Activated T-cell treated with anti-CD3 and anti-CD28 coated beads for 48 hours (primary cell): Measurements from ENCODE around the gene HOXC4.

Experiments used
- DNase-seq: peaks from one replicate; pipeline ENCODE4 v3.0.0-alpha.2; 2020; ENCODE audit warnings: low read depth

The HOXC4 gene

GRCh38 chr12:54029529-54030441 is 23.9 kb upstream of the HOXC4 start:
- DNase-seq, result no peak

DNA sequence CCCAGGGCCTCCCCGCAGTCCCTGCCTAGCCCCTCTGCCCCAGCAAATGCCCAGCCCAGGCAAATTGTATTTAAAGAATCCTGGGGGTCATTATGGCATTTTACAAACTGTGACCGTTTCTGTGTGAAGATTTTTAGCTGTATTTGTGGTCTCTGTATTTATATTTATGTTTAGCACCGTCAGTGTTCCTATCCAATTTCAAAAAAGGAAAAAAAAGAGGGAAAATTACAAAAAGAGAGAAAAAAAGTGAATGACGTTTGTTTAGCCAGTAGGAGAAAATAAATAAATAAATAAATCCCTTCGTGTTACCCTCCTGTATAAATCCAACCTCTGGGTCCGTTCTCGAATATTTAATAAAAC is 23.2 kb upstream of the HOXC4 start:
- DNase-seq, result no peak

GRCh38 chr12:54030889-54031471 is 22.7 kb upstream of the HOXC4 start:
- DNase-seq, result no peak

GRCh38 chr12:54031480-54031879 is 22.2 kb upstream of the HOXC4 start:
- no peak for DNase-seq

DNA sequence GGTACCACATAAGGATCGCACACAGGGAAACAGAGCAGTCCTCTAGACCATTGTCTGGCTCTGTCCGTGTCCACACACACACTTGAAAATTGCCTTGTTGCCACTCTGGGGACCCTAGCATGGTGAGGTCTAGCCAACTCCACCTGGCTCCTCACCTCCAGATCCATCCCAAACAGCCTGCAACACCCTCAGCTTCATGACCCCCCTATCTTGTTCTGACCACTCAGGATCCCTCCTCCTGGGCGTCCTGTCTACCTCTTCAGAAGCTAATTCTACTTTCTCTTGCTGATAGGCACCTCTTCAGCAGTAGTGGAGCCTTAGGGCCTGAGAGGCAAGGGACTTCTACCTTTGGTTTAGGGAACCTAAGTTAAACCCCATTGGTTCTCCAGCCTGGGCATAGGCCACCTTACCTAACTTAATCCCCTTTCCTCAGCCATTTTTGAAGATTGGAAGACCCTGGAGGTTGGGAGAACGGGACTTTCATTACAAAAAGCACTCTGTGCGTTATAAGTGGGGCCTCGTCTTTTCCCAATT is 21.5 kb upstream of the HOXC4 start:
- no peak for DNase-seq

GRCh38 chr12:54032627-54033100 is 21.0 kb upstream of the HOXC4 start, which contains the start of gene HOXC5:
Gene HOXC5, plus strand, starts transcription at chr12:54033050. Its CDS starts 73 bp downstream, at chr12:54033123.
- peak; percentile 53 for DNase-seq

DNA sequence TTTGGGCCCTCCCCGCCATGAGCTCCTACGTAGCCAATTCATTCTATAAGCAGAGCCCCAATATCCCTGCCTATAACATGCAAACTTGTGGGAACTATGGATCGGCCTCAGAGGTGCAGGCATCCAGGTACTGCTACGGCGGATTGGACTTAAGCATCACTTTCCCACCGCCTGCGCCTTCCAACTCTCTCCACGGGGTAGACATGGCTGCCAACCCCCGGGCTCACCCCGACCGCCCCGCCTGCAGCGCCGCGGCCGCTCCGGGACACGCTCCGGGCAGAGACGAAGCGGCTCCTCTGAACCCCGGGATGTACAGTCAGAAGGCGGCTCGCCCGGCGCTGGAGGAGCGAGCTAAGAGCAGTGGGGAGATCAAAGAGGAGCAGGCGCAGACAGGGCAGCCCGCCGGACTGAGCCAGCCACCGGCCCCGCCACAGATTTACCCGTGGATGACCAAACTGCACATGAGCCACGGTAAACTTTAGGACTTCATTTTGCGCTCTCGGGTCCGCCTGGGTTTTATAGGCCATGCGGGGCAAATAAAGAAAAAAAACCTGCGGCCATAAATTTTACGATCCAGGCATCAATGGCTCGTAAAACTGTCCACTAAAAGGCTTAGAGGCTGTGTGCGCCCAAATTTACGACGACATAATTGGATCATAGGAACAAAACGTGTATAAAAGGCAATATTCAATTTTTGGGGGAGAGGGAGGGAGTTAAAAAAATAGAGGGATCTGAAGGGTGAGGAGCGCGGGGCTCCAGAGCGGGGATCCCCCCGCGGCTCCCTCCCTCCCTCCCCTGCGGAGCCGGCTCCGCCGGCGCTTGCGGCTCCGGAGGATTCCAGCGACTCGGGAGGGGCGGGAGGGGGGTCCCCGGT is 20.3 kb upstream of the HOXC4 start:
- DNase-seq, result no peak

DNA sequence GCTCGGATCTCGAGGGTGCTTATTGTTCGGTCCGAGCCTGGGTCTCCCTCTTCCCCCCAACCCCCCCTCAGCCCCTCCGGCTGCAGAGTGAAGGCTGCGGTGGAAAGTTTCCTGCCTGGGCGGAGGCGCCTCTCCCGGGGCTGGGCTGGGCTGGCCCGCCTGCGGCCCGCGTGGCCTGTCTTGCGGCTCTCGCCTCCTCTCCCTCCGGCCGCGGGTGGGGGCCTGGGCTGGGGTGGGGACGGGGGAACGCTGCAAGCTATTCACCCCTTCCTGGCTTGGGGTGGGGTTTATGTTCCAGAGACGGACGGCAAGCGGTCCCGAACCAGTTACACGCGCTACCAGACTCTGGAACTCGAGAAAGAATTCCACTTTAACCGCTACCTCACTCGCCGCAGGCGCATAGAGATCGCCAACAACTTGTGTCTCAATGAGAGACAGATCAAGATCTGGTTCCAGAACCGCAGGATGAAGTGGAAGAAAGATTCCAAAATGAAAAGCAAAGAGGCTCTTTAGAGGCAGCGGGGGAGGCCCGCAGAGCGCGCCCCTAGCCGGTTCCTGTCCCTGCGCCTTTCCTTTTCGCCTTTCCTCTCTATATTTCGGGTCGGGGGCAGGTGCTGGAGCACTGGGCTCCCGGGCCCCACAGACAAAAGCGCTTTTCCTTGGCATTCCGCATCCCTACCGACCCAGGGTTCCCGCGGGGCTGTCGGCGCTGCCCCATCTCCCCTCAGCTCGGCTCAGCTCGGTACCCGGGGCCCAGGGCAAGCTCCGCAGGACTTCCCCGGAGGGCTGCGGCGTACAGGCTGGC is 19.5 kb upstream of the HOXC4 start:
- no peak for DNase-seq

DNA sequence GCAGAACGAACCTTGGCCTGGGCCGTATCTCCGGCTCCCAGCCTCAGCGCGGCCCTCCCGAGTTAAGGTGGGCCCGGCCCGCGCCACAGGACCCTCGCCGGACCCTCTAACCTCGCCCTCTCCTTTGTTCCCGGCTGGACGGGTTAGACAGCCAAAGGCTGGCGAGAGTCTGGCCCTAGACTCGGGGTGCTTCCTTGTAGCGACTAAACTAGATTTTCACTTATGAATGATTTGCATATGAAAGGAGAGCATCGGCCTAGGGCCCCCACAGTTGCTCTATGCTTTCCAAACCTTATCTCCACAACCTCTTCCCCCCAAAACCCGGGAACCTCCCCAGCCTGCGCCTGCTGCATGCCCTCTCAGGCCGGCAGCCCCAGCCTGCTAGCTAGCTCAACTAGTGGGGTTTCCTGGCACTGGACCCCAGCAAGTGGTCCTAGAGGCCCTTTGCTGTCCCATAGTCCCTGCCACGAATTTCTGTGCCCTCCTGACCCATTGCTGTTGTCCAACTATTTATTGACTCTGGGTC is 18.8 kb upstream of the HOXC4 start:
- DNase-seq, result no peak

DNA sequence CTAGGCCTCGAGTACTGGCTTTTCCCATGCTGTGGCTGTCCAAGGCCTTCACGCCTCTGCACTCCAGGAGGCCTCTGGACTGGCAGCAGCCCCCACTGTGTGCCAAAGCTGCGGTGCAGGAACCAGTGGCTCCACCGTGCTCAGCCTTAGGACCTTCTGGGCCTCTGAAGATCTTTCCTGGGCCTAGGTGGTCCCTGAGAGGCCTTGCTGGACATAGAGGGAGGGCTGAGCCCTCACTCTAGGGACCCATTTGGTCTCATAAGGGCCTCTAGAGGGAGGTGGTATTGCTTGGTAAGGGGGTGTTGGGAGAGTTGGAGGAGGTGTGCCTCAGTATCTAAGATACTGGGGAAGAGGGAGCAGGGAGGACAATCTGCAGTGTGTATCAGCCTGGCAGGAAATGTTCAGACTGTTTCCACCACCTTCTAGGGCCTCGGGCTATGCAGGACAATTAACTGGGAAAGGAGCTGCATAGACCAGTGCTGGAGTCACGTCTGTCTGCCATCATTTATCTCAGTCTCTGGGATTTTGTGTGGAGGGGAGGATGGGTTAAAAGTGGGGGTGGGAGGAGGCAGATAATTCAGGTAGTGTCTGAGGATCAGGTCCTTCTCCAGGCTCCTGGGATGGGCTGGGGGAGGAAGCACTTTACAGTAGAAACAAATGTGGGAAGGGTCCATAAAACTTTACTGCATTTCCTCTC is 17.9 kb upstream of the HOXC4 start:
- DNase-seq, result no peak

- no peak for DNase-seq
Measured at GRCh38 chr12:54036620-54037359, 16.8 kb upstream of the HOXC4 start.

DNA sequence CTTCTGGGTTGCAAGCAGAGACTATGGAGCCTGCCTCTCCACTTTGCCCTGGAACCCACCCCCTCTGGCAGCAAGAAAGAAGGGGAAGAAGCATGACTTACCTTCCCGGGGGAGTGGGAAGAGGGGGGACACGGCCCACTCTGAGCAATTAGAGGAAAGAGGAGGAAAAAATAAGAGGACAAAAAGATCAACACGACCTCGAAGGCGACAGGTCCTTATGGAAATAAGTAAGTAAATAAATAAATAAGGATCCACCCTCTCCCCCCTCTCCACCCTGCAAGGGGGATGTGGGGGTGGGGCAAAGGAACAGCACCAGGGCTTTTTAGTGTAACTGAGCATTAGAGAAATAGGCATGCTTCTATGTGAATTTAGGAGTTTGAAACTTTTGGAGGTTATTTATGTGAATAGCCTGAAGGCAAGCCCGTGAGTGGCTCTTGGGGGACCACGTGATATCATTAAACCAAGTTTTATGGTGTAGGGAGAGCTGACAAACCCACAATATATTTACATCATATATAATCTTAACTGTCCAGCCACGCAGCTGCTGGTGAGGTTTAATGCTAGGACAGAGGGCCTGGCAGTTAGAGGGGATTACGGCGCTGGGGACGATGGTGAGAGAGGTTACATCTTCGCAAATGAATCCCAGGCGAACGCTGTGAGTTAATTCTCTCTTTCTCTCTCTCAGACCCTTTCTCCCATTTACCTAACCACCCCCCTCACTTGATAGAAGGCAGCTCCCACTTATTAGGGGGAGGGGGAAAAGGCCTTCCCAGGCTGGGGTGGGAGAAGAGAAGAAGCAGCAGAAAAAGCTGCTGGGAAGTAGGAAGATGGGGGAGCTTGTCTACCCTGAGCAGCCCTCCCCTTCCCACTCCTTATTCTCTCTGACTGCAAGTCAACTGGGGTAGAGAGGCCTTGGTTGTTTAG is 16.0 kb upstream of the HOXC4 start:
- DNase-seq, result no peak

DNA sequence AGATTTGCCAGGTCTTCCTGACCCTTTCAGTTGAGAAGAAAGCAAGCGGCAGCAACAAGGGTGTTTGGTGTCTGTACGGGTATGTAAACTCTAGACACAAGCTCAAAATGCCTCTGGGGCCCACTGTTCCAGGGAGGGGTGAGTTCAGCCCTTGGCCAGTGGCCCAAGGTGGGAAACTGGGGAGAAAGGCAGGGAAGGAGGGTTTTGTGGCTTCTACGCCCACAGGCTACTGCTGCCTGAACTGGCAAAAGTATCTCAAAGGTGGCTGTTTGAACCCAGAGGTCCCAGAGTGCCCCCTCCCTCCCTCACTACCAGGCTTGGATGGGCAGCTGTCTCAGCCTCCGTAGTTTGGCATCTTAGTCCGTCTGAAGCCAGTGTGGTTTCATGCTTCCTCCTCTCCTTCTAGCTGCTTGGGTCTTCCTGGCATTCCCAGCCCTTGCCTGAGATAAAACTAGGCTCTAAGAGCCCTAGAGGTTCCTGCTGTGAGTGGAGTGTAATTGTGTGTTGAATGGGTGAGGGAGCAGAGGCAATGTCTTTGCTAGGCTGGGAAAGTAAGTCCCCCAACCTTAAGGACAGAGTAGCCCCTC is 15.3 kb upstream of the HOXC4 start:
- no peak for DNase-seq

GRCh38 chr12:54038871-54039414 is 14.7 kb upstream of the HOXC4 start:
- DNase-seq, result no peak

DNA sequence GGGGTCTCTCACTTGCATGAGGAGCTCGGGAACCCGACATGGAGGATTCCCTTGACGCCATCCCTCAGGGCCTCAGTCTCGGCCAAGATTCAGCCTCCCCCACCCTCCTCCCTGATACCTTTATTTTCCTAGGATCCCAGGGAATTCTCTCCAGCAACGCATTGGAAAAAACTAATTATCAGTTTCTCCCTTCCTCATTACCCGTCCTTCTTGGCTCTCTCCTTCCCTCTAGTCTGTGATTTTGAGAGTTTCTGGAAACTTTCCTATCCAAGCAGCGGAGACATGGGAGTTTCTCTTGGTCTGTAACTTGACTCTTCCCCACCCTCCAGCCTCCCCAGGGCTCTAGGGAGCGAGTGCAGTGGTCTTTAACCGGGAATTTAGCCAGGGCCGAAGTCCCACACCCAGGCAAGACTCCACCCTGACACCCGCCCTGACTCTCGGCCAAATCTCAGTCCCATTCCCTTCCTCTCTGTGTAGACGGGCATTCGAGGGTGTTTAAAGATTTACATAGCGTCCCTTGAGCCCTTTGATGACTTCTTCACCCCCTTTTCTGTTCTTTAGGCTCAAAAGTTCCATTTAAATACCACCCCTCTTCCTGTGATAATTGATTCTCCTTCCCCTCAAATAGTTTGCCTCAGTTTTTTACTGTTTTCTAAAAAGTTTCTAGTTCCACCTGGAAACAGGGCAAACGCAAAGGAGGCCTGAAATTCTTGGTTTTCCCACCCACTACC is 14.1 kb upstream of the HOXC4 start:
- DNase-seq, result no peak

DNA sequence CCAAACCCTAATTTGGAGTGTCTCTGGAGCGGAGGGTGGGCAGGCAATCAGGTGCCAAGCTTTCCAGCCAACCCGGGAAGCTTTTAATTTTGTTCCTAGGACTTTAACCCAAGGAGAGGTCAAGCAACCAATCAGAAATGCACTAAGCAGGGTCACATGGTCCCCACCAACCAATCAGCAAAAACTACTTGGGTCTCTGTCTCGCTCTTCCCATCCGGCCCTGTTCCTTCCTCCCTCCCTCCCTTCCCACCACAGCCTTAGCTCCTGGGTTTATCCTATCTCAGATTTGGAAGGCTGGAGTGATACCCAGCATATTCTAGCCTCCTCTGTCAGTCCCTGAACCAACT is 13.5 kb upstream of the HOXC4 start:
- no peak for DNase-seq

DNA sequence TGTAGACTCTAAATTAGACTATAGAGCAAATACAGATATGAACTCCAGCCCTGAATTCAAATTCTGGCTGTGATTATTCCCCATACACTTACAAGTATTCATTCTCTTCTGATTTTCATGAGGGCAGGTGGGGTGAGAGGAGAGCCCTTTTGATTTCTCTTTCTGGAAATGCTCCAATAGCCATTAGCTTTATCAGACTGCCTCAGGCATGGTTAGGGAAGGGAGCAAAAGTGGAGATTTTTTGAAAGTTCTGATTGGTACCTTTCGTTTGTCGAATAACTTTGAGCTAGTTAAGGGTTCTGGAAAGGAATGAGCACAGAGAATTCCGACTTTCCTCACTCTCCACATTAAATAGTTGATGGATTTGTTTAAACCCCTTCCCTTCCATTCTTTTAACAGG is 13.0 kb upstream of the HOXC4 start:
- DNase-seq, result no peak
